ENCODE measurements around the gene ACTL7A.
"Not testable (repeated sequence)": the region's sequence is repeated elsewhere in the genome, so short reads cannot be mapped to it uniquely, and the experiment has no call there.

Gene ACTL7A, protein sequence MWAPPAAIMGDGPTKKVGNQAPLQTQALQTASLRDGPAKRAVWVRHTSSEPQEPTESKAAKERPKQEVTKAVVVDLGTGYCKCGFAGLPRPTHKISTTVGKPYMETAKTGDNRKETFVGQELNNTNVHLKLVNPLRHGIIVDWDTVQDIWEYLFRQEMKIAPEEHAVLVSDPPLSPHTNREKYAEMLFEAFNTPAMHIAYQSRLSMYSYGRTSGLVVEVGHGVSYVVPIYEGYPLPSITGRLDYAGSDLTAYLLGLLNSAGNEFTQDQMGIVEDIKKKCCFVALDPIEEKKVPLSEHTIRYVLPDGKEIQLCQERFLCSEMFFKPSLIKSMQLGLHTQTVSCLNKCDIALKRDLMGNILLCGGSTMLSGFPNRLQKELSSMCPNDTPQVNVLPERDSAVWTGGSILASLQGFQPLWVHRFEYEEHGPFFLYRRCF

DNA sequence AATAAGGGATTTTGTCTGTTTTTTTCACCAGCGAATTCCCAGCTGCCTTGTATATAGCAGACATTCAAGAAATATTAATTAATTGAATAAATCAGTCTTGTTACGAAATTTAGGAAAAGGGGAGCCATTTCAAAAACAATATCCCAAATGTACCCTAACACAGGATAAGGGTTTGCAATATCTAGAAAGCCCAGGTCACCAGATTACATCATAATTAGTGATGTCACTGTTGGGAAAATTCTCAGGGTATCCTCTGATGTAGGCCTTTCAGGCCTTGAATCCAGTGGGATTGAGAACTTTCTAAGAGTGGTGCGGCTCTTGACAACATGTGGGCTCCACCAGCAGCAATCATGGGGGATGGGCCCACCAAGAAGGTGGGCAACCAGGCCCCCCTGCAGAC, at the start of gene ACTL7A:
TSS of gene ACTL7A (plus strand) at position 270 of the 400 bp plus-strand sequence. CDS start at position 327, 57 bp downstream.
- no peak for FAIRE-seq
- DNase-seq (ENCODE audit: insufficient read length, low spot score): no peak

DNA sequence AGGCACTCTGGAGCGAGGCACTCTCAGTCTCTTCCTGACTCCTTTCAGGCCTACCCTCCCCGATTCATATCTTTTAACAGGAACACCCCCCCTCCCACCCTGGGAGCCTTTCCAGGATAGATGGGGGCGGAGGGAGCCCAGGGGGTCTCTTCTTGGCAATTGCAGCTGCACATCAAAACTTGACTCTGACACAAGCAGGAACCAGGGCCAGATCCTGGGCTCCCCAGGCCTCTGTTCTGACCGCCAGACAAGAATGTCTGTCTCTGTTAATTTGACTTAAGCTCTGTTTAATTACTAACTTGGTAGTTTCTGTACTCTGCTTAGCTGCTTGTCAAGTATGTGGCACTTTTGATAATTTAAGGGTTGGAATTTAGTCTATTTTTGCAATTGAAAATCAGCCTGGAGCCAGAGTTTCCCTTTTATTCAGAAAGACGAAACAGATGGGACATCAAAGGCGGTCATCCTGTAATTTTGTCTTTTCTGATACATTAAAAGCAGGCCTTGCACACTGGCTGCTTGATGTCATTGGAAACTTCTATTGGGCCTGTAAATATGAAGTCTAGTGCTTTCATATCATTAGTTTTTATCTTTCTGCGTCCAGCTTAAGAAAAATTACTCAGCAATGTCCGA, 49.6 kb upstream of the ACTL7A start:
- DNase-seq (ENCODE audit: insufficient read length, low spot score) (no peak), FAIRE-seq (no peak)

DNA sequence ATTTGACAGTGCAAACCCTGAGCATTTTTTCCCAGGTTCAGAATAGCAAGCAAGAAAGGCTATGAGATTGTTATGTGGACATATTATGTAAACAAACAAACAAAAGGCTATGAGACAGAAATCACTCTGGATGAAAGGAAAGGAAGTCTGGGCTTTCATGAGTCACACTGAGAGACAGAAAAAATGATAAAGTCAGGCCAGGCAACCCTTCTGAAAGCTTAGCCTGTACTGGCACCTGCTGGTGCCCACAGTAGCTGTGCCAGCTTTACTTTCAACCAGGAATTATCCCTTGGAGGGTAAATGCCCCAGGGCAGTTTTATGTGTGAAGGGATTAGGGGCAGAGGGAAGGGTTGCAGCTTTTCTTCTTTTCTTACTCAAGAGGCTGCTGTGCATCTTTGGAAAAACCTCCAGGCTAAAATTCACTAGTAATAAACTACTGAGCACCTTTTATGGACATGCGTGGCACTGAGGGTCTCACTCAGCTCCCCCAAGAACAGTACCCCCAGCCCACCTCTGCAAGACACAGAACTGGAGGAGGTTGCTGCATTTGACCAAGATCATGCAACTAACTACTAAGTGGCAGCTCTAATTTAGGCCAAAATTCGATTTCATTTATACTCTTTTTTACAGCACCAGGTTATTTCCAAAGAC, 48.0 kb upstream of the ACTL7A start:
- DNase-seq (ENCODE audit: insufficient read length, low spot score) (peak; percentile 50), FAIRE-seq (no peak)

DNA sequence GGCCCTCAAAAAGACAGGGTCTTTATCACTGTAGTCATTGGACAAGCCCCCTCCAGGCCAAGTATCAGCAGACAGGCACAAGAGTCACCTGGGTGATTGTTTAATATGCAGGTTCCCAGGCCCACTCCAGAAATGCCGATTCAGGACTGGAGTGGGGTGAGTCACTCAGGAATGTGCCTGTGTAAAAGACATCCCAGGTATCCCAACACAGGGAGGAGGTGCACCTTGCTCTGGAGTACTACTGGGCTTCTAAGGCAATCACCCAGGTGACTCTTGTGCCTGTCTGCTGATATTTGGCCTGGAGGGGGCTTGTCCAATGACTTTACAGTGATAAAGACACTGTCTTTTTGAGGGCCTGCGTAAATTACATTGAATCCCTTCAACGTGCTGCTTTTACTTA, 46.9 kb upstream of the ACTL7A start:
- FAIRE-seq (no peak), DNase-seq (ENCODE audit: insufficient read length, low spot score) (no peak)

DNA sequence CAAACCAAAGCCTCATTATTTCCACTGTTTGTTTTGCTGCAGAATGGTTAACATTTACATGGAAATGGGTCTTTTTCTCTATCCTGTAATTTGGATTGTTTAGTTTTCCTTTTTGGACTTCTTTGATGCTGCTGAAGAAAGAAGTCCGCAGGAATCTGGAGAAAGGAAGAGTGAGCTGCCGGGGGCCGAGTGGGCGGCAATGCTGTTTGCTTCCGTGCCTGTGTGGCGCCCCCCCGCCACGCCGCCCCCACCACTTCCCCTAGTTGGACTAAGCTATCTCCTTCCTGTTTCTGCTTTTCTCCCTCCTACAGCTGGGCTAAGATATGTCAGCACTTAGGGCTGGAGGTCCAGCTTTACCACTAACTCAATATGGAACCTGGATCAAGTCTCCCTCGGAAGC, 46.0 kb upstream of the ACTL7A start:
- FAIRE-seq (no peak), DNase-seq (ENCODE audit: insufficient read length, low spot score) (no peak)

DNA sequence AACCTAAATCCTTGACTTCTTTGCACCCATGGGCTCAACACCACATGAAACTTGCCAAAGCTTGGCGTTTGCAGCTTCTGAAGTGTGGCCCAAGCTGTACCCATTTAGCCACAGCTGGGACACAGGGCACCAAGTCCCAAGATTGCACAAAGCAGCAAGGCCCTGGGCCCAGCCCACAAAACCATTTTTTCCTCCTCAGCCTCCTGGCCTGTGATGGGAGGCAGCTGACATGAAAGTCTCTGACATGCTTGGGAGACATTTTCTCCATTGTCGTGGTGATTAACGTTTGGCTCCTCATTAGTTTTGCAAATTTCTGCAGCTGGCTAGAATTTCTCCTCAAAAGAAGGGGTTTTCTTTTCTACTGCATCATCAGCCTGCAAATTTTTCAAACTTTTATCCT, 38.2 kb upstream of the ACTL7A start:
- DNase-seq (ENCODE audit: insufficient read length, low spot score): no peak
- no peak for FAIRE-seq

DNA sequence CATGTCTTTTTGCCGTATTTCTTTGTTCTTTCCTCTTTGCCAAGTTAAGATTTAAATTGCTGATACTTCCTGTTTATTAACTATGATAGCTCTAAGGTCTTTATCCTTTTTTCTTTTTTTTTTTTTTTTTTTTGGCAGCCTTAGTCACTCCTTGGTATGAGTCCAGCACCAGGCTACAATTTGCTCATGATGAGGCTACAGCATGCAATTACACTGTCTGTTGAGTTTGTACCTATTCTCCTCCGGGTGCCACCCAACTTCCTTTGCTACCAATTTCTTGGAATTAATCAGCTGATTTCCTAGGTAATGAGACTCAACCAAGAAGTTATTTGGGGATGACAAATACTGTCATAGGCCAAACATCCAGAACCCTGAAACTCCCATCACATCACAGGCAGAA, 31.8 kb upstream of the ACTL7A start:
- FAIRE-seq: no peak
- no peak for DNase-seq (ENCODE audit: insufficient read length, low spot score)

DNA sequence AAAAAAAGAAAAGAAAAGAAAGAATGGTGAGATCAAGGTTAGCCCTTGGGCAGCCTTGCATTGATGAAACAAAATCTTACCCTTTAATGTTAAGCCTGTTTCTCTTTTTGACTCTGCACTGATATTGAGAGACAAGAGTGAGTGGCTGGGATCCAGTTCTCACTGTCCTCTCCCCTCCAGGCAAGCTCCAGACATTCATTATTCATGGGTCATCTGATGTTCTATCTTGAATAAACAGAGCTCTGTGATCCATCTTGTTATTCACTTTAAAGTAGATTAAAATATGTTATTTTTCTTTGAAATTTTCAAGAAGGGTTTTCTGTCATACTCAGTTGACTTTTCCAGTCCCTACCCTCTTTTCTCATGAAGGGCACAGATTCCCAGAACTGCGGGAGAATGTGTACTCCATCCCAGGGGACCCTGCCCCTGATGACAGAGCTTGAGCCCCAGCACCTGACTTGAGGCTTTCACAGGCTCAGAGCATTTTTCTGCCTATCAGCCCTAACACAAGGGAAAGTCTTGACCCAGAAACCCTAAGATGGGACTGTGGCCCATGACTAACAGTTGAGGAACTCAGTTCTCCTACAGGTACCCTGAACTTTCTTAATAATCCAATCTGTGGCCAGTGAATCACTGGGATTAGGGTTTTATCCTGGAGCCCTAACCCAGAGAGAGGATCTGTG, 30.4 kb upstream of the ACTL7A start:
- FAIRE-seq: no peak
- DNase-seq (ENCODE audit: insufficient read length, low spot score): no peak

DNA sequence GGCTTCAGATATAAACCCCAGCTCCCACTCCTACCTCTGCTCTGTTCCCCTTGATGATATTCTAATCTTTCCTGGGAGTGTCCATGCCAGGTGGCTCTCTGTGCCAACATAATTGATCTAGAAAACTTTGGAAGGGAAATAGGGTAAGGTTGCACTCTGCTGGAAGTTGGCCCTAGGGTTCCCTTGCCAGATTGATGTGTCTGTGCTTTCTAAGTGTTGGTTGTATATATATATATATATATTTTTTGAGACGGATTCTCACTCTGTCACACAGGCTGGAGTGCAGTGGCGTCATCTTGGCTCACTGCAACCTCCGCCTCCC, 29.9 kb upstream of the ACTL7A start:
- no peak for DNase-seq (ENCODE audit: insufficient read length, low spot score)
- FAIRE-seq: no peak

DNA sequence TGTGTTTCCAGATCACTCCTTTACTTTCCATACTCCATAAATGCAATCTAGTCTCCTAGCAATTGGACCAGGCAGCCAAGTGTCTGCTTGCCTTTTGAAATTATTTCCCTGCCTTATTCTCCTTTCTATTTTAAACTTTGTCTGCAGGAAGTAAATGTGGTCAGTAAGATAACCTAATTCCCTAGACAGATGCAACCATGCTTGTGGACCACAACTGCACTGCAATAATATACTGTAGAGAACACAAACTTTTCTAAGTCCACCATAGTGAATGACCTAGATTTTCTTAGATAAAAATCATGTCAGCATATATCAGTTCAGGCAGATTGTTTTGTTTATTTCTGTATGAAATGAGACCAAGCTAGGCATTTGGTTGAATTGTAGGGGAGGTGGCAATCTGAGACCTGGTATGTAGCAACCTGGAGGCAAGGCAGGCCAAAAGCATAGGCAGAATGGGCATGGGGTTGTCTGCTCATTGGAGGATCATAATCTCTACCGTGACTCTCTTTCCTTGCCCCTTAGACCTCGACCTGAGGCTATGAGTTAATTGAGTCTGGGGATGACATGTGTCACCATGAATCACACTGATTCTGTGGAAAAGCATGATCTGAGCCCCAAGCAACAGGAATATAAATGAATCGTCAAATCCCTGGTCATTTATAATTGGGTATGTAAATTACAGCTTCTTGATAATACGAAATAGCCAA, 27.0 kb upstream of the ACTL7A start:
- DNase-seq (ENCODE audit: insufficient read length, low spot score) (no peak), FAIRE-seq (peak; percentile 13)

DNA sequence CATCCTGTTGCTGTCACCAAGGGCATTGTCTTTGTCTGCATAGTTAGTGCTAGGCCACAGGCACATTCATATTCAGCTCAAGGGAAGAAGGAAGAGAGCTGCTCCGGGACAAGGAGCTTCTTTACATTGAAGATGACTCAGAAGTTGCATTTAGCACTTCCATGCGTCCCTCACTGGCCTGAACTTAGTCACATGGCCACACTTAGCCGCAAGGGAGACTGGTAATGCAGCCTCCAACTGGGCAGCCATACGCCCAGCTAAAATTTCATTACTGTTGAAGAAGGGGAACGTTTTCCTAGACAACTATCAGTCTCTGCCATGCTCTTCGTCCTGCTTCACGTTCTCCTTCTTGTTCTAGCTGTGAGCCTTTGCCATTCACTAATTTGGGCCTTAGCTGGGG, 26.2 kb upstream of the ACTL7A start:
- DNase-seq (ENCODE audit: insufficient read length, low spot score): no peak
- no peak for FAIRE-seq

DNA sequence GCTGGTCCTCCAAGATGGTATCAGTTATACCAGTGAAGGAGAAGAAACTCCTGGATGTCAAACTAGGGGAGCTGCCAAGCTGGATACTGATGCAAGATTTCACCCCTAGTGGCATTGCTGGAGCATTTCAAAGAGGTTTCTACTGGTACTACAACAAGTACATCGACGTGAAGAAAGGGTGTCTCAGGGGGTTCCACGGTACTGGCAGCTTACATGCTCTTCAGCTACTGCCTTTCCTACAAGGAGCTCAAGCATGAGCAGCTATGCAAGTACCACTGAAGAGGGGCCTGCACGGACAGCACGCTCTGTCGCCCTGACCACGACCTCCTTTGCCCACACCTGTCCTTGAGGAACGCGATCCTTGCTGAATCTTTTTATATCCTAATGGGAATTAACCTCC, 25.7 kb upstream of the ACTL7A start:
- FAIRE-seq (no peak), DNase-seq (ENCODE audit: insufficient read length, low spot score) (no peak)

DNA sequence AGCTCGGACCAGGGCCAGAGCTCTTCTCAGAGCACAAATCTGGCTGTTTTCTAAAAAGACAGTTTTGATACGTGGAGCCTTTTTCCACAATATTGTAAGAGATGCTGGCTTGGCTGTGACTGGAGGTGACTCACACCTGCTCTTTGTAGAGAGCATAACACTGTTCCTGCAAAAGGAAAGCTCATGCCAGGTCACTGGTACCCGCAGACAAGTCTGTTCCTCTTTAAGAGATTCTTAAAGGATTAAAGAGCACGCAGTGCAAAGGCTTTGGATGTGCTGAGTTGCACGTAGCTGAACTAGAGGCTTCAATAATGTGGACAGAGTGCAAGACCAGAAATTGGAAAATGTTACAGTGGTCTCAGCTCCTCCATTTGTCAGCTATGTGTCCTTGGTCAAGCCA, 25.3 kb upstream of the ACTL7A start:
- DNase-seq (ENCODE audit: insufficient read length, low spot score): no peak
- no peak for FAIRE-seq

DNA sequence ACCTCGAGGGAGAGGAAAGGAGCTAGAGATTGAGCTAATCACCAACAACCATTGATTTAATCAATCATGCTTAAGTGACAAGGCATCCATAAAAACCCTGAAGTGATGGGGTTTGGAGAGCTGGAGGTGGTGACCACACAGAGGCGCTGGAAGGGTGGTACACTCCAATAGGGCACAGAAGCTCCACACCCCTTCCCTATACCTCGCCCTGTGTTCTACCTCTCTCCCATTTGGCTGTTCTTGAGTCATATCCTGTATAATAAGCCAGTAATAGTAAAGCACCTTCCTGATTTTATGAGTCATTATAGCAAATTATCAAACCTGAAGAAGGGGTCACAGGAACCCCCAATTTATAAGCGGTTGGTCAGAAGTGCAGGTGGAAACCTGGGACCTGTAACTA, 24.5 kb upstream of the ACTL7A start:
- FAIRE-seq (no peak), DNase-seq (ENCODE audit: insufficient read length, low spot score) (no peak)

DNA sequence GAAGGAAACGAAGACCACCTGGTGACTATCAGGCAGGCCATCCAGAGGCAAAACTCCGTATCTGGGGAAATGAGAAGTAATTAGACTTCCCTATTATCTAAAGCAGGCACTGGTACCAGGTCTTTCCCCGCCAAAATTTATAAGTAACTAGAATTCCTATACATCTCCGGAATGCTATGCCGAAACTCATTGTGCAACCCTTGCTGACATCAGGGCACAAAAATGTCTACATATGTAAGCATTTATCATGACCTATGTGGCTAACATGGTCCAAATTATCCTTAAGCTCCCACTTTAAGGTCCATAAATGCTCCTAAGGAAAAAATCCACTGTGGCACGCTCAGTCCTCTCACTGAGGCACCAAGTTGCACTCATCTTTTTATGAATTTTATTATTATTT, 24.0 kb upstream of the ACTL7A start:
- FAIRE-seq (no peak), DNase-seq (ENCODE audit: insufficient read length, low spot score) (no peak)

DNA sequence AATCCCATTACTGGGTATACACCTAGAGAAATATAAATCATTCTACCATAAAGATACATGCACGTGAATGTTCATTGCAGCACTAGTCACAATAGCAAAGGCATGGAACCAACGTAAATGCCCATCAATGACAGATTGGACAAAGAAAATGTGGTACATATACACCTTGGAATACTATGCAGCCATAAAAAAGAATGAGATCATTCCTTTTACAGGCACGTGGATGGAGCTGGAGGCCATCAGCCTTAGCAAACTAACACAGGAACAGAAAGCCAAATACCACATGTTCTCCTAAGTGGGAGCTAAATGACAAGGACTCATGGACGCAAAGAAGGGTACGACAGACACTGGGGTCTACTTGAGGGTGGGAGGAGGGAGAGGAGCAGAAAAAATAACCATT, 22.5 kb upstream of the ACTL7A start:
- FAIRE-seq; DNase-seq (ENCODE audit: insufficient read length, low spot score): not testable (repeated sequence)

DNA sequence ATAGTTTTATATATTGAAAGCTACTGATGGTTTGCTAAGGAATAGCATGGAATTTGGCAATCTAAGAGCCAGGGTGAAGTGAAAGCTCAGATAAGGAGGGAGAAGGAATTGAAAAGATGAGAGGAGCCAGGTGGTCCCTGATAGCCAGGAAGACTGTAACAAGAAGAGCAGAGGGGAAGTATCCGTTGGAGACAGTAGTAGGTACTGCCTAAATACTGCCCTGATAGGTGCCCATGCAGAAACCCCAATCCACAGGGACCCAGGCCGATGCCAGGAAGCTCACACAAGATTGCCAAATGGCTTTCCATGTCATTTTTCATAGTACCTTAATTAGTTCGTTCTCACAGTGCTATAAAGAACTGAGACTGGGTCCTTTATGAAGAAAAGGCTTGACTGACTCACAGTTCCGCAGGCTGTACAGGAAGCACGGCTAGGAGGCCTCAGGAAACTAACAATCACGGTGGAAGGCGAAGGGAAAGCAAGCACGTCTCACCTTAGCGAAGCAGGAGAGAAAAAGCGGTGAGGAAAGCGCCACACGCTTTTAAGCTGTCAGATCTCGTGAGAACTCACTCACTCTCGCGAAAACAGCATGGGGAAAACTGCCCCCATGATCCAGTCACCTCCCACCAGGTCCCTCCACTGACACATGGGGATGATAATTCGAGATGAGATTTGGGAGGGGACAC, 19.3 kb upstream of the ACTL7A start:
- no peak for FAIRE-seq
- DNase-seq (ENCODE audit: insufficient read length, low spot score): no peak

DNA sequence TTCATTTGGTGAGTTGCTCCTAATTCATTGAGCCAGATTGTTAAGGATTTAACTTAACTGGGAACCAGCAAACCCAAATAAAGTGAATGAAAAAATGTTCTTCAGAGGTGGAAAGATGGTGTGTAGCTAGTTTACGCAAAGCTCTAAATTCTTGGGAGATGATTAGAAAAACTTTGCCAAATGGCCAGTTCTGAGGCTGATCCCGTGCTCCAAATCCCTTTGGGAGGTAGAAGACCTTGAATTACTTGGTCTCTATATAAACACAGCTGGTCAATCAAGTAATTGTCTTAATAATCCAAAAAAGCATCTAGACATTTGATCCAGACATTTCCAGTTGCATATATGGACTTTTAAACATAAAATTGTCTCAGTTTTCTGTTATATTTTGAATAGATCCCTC, 17.7 kb upstream of the ACTL7A start:
- FAIRE-seq (no peak), DNase-seq (ENCODE audit: insufficient read length, low spot score) (no peak)

DNA sequence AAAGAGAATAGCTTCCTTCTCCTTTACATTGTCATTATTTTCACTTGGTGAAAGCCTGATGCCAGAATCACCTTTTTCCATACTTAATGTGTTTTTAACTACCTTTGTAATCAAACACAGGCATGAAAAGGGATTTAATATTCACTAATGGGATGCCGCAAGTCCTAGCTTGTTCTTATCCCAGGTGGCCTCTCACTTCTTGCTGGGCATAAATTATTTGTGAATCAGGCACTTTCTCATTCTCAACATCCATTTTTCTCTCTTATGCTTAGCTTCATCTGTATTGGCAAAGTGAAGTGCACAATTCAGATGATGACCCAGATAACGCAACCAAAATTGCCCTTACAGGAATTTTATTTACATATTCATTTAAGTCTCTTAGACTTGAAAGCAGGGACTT, 17.2 kb upstream of the ACTL7A start:
- DNase-seq (ENCODE audit: insufficient read length, low spot score) (no peak), FAIRE-seq (no peak)

DNA sequence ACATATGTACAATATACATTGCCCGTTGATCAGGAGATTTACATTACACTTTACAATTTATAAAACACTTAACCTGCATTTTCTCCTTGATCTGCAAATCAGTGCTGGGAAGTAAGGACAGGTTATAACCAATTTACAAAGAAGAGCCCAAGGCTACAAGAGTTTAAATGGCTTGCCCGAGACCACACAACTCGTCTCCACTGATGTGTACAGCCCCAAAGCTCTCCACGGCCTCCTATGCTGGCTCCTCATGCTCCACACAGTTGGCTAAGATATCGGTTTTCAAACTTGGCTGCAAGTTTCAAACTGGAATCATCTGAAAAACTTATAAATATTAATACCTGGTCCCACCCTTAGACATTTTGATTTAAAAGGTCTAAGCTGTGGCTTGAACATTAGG, 16.6 kb upstream of the ACTL7A start:
- DNase-seq (ENCODE audit: insufficient read length, low spot score): no peak
- FAIRE-seq: no peak
